ENCODE data around the gene MYO7B. TPM values are rescaled to one million over a fixed set of nuclear protein-coding genes. Genes with fewer than 3 reads are reported as not detected.

MYO7B gene
- total RNA-seq, 1 donor from 2014 or later: 0.44 TPM

DNA sequence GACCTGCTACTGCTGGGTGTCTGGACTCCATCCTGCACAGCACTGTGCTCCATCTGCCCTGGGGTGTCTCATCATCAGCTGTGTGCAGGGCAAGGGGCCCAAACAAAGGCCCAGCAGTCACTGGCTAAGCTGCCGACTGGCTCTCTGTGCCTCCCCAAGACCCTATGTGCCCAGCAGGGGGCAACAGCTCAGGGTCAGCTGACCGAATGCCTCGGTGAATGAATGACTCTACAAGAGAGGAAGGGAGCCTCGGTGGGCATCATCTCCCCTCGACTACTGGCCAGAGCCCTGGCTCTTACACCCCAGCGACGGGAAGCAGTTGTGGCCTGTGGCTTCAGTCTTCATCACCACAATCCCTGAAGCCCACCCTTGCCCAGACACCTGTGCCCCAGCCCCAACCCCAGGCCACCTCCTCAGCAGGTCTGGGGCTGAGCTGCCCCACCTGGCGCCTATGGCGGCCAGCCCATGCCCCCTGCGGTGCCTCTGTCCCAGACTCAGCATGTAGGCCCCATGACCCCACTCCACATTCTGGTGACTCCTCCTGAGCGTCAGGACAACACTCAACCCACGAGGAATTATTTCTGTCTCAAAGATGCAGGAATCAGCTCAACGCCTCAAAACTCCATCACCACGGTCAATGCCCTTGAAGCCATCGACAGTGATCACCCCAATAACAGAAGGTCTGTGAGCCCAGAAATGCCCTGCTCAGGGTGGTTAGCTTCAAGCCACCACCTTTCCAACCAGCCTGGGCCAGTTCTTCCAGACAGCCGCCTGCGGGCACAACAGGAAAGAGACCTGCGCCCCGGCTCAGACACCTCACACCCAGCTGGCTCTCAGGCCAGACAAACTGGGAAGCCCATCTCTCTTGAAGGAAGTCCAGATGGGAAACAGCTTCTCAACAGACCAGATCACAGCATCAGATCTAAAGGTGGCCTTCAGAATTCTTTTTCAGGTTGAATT, 108.9 kb downstream of the MYO7B start:
- Histone ChIP-seq H3K27me3 (ENCODE audit: low read depth) (no peaks in the 10 kb centered on the region), H3K36me3 (peaks cover 48% of the 10 kb centered on the region), H3K4me3 (no peak overlapping the region), H3K4me1 (peaks cover 98% of the 10 kb centered on the region), H3K27ac (replicated peaks) (peak overlapping the region; percentile 94), H3K9me3 (replicated peaks) (no peaks in the 10 kb centered on the region)
- intact Hi-C loops (cut with micrococcal nuclease): no loop called here
- DNase-seq: no peak
- TF ChIP-seq, protein P1, sequence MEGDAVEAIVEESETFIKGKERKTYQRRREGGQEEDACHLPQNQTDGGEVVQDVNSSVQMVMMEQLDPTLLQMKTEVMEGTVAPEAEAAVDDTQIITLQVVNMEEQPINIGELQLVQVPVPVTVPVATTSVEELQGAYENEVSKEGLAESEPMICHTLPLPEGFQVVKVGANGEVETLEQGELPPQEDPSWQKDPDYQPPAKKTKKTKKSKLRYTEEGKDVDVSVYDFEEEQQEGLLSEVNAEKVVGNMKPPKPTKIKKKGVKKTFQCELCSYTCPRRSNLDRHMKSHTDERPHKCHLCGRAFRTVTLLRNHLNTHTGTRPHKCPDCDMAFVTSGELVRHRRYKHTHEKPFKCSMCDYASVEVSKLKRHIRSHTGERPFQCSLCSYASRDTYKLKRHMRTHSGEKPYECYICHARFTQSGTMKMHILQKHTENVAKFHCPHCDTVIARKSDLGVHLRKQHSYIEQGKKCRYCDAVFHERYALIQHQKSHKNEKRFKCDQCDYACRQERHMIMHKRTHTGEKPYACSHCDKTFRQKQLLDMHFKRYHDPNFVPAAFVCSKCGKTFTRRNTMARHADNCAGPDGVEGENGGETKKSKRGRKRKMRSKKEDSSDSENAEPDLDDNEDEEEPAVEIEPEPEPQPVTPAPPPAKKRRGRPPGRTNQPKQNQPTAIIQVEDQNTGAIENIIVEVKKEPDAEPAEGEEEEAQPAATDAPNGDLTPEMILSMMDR (IDR thresholded peaks at IDR 0.05; ENCODE audit: borderline replicate concordance): peak; percentile 32

DNA sequence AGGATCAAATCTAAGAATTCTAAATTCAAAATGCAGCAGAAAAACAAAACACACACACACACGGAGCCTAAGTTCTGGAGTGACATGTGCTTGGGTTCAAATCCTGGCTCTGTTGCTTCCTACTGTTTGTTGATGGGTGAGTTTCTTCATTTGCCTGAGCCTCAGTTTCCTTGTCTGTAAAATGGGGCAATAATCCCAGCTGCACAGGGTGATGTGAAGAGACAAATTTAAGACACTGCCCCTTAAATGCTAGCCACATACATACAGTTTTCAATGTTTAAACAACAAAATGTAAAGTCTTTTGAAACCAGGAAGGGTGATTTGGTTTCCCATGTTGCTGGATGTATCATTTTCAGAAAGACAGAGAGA, 109.5 kb downstream of the MYO7B start:
- TF ChIP-seq, protein P1 (IDR thresholded peaks at IDR 0.05; ENCODE audit: borderline replicate concordance): no peak
- Histone ChIP-seq H3K27me3 (ENCODE audit: low read depth) (no peaks in the 10 kb centered on the region), H3K9me3 (replicated peaks) (no peaks in the 10 kb centered on the region), H3K4me1 (peaks cover 98% of the 10 kb centered on the region), H3K4me3 (no peak overlapping the region), H3K27ac (replicated peaks) (peak overlapping the region; percentile 94), H3K36me3 (peaks cover 46% of the 10 kb centered on the region)
- intact Hi-C loops (cut with micrococcal nuclease): no loop called here
- DNase-seq: no peak

DNA sequence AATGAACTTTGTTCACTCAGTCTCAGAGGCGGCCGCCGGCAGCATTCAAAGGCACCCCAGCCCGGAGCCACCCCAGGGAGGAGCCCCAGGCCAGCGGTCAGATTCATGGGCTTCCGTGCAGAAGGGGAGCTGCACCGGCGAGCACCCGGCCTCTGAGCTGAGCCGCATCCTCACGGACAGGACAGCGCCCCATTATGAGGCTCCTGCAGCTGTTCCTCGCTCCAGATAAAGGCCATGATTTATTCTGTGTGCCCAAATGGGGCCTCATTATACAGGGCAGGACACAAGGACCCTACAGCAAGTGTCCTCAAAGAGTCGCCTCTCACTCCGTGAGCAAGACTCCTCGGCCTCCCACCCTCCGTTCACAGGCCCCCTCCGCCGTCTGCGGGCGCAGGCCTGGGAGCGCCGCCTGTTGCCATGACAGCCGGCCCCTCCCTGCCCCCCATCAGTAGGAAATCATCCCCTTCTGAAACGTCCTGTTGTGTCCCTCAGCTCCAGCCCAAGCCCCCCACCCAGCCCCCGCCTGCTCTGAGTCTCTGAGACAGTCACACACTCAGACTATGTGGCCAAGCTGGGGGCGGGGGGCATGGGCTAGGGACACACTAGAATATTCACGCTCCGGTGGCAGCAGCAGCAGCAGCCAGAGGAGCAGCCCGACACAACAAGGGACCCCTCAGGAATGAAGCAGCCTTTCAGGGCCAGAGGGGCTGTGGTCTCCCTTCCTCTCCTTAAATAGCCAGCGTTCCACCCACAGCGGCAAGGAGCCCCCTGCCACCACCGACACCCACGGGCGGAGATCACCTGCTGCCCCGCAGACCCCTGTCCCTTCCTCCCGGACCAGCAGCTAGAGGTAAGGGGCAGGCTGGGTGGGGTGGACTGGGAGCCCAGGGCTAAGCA, 110.2 kb downstream of the MYO7B start, which contains the start of gene GPR17:
GPR17 (plus strand) TSS at position 759 of the 897 bp plus-strand sequence. CDS start 4,583 bp downstream, outside the sequence.
- TF ChIP-seq, protein P1 (IDR thresholded peaks at IDR 0.05; ENCODE audit: borderline replicate concordance): no peak
- H3K27ac ChIP-seq (replicated peaks): peak within 1 kb of the TSS; percentile 94
- H3K4me3 ChIP-seq: peak within 1 kb of the TSS; percentile 24
- H3K9me3 ChIP-seq (replicated peaks): no peaks in the 10 kb centered on the region
- no peaks in the 10 kb centered on the region for H3K27me3 ChIP-seq (ENCODE audit: low read depth)
- peaks cover 98% of the 10 kb centered on the region for H3K4me1 ChIP-seq
- intact Hi-C loops (cut with micrococcal nuclease): no loop called here
- peaks cover 44% of the 10 kb centered on the region for H3K36me3 ChIP-seq
- DNase-seq: no peak

DNA sequence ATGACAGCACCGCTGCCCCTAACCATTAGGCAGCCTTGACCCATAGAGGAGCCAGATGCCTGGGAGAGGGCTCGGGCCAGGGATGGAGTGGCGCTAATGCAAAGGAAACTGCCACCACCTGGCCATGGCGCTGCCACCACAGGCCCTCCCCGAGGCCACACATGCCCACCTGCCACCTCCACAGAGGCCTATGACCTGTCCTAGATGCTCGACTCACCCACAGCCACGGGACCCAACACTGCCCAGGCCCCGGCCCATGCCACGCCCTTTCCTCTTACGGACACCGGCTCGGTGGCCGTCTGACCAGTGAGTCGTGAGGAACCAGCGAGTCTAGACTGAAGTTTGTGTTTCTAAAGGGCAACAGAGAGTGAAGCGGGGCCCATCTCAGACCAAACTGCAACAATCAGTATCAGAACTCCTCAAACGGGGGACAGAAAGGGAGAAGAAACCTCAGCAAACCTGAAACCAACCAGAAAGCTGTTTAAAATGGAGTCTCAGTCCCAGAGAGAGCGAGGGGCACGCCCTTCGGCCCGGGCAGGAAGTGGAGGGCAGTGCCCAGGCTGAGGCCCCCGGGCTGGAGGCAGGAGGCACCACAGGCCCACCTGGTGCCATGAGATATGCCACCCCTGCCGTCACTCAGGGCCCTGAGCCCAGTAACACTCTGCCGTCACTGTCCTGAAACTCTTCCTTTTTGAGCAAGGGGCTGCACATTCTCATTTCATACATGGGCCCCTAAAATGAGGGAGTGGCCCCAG, 111.2 kb downstream of the MYO7B start:
- Histone ChIP-seq H3K4me3 (peak overlapping the region; percentile 24), H3K4me1 (peaks cover 98% of the 10 kb centered on the region), H3K27me3 (ENCODE audit: low read depth) (no peaks in the 10 kb centered on the region), H3K36me3 (peaks cover 44% of the 10 kb centered on the region), H3K27ac (replicated peaks) (peak overlapping the region; percentile 94), H3K9me3 (replicated peaks) (no peaks in the 10 kb centered on the region)
- TF ChIP-seq, protein P1 (IDR thresholded peaks at IDR 0.05; ENCODE audit: borderline replicate concordance): no peak
- DNase-seq: no peak
- intact Hi-C loops (cut with micrococcal nuclease): no loop called here
